ENCODE data around the gene LRRD1.

LRRD1 gene

DNA sequence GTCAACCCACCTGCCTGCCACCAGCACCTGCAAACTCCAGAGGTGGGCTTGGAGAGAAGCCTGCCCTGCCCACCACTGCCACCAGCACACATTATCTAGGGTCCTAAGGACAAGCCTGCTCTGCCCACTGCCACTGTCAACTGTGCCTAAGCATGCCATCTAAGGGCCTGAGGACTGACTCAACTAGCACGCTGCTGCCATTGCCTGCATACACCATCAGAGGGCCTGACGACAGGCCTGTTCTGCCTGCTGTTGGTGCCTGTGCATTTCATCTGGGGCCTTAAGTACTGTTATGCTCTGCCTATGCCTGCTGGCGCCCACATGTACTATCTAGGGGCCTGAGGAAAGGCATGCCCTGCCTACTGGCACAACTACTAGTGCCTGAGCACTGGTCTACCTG, 27.0 kb upstream of the LRRD1 start:
- TF ChIP-seq CSRNP3 (CRISPR knock-in tag; IDR thresholded peaks at IDR 0.05) (no peak), SNAI2 (CRISPR knock-in tag; IDR thresholded peaks at IDR 0.05) (no peak), ISL1 (CRISPR knock-in tag; IDR thresholded peaks at IDR 0.05) (no peak), BACH2 (CRISPR knock-in tag; IDR thresholded peaks at IDR 0.05; ENCODE audit: borderline replicate concordance) (no peak), ZC3H10 (CRISPR knock-in tag; IDR thresholded peaks at IDR 0.05) (no peak), TOX (CRISPR knock-in tag; IDR thresholded peaks at IDR 0.05; ENCODE audit: borderline replicate concordance) (no peak), ZFP30 (CRISPR knock-in tag; IDR thresholded peaks at IDR 0.05) (no peak), GLIS3 (CRISPR knock-in tag; IDR thresholded peaks at IDR 0.05) (no peak), ESRRG (CRISPR knock-in tag; IDR thresholded peaks at IDR 0.05) (no peak), CREB5 (CRISPR knock-in tag; IDR thresholded peaks at IDR 0.05; ENCODE audit: low read depth) (no peak)
- TF ChIP-seq, protein P1, sequence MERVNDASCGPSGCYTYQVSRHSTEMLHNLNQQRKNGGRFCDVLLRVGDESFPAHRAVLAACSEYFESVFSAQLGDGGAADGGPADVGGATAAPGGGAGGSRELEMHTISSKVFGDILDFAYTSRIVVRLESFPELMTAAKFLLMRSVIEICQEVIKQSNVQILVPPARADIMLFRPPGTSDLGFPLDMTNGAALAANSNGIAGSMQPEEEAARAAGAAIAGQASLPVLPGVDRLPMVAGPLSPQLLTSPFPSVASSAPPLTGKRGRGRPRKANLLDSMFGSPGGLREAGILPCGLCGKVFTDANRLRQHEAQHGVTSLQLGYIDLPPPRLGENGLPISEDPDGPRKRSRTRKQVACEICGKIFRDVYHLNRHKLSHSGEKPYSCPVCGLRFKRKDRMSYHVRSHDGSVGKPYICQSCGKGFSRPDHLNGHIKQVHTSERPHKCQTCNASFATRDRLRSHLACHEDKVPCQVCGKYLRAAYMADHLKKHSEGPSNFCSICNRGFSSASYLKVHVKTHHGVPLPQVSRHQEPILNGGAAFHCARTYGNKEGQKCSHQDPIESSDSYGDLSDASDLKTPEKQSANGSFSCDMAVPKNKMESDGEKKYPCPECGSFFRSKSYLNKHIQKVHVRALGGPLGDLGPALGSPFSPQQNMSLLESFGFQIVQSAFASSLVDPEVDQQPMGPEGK (CRISPR knock-in tag; IDR thresholded peaks at IDR 0.05; ENCODE audit: borderline replicate concordance) = no peak
- ATAC-seq = no peak

DNA sequence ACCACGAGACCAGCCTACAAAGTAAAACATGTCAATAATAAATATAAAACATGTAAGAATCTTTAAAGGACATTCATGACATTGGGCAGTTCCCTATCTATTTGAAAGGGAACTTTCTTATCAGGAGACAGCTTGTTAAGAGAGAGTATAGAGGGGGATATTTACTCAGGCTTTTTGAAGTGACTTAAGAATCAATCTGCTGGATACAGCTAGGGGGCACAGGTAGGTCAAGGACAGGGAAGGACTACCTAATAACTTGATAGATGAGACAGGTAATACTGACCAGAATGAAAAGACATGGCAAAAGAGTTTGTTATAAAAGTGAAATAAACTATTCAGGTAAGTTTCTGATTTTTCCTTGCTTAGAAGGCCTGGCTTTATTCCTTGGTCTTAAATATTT, 21.8 kb upstream of the LRRD1 start:
- TF ChIP-seq, protein P1 (CRISPR knock-in tag; IDR thresholded peaks at IDR 0.05; ENCODE audit: borderline replicate concordance) = no peak
- TF ChIP-seq ZFP30 (CRISPR knock-in tag; IDR thresholded peaks at IDR 0.05) (no peak), TOX (CRISPR knock-in tag; IDR thresholded peaks at IDR 0.05; ENCODE audit: borderline replicate concordance) (no peak), ISL1 (CRISPR knock-in tag; IDR thresholded peaks at IDR 0.05) (no peak), ESRRG (CRISPR knock-in tag; IDR thresholded peaks at IDR 0.05) (no peak), OSR1 (CRISPR knock-in tag; IDR thresholded peaks at IDR 0.05) (no peak), SNAI2 (CRISPR knock-in tag; IDR thresholded peaks at IDR 0.05) (no peak), CSDC2 (CRISPR knock-in tag; IDR thresholded peaks at IDR 0.05) (no peak), POU6F1 (CRISPR knock-in tag; IDR thresholded peaks at IDR 0.05; ENCODE audit: borderline replicate concordance, low read depth) (no peak), ZNF8 (CRISPR knock-in tag; IDR thresholded peaks at IDR 0.05) (no peak), TCF4 (CRISPR knock-in tag; IDR thresholded peaks at IDR 0.05; ENCODE audit: borderline replicate concordance) (no peak), BACH2 (CRISPR knock-in tag; IDR thresholded peaks at IDR 0.05; ENCODE audit: borderline replicate concordance) (no peak), ARNTL (CRISPR knock-in tag; IDR thresholded peaks at IDR 0.05; ENCODE audit: borderline replicate concordance, low read depth) (no peak), ZFP3 (CRISPR knock-in tag; IDR thresholded peaks at IDR 0.05) (no peak), GLIS3 (CRISPR knock-in tag; IDR thresholded peaks at IDR 0.05) (no peak), ZNF565 (CRISPR knock-in tag; conservative IDR thresholded peaks at IDR 0.05; ENCODE audit: low read depth) (no peak), CSRNP3 (CRISPR knock-in tag; IDR thresholded peaks at IDR 0.05) (no peak), RARB (CRISPR knock-in tag; IDR thresholded peaks at IDR 0.05) (no peak), ZC3H10 (CRISPR knock-in tag; IDR thresholded peaks at IDR 0.05) (no peak), ZNF70 (CRISPR knock-in tag; IDR thresholded peaks at IDR 0.05) (no peak)
- no peak for ATAC-seq
